Measurements from ENCODE around the gene SLC35E1. TPM values are rescaled to one million over a fixed set of nuclear protein-coding genes. Genes with fewer than 3 reads are reported as not detected.

The SLC35E1 gene
- total and polyA plus RNA-seq, 2 of the 13 experiments (the other 11 are each of a cell fraction or from before 2014, with no cell fraction given), result 21.2 to 46.5 TPM

- ChIA-PET CTCF (ENCODE audit: low intra/inter-chr PET ratio, low total read pairs) (no interaction called here), POLR2A (interaction anchor here (2.0 kb wide), 1 partner anchor 25 kb away, joined by 8 read pairs; no protein-coding TSS in a partner anchor)
- Histone ChIP-seq H4K20me1 (ENCODE audit: insufficient read depth, low read length) (no peaks in the 10 kb centered on the region), H3K4me2 (ENCODE audit: low read depth, low read length) (no peak overlapping the region), H3K27ac (ENCODE audit: extremely low read length, insufficient read depth, low read length) (no peak overlapping the region), H3K4me1 (ENCODE audit: insufficient read depth, low read length) (no peaks in the 10 kb centered on the region), H3K9ac (ENCODE audit: insufficient read depth, low read depth, low read length) (no peak overlapping the region), H3K36me3 (replicated peaks in 1 of 2; ENCODE audit: control insufficient read depth in 1 of 2, insufficient read depth in 2 of 2, low read length in 2 of 2) (peaks cover 35 to 78% of the 10 kb centered on the region in 2 experiments), H3K27me3 (ENCODE audit: control insufficient read depth in 1 of 2, insufficient read depth in 2 of 2, low read length in 2 of 2) (no peaks in the 10 kb centered on the region; a peak in 1 of 5 replicates), H3K4me3 (replicated peaks in 1 of 3; ENCODE audit: insufficient read depth in 1 of 3, low read depth in 2 of 3, low read length in 3 of 3) (no peak overlapping the region), H3K9me3 (ENCODE audit: low read length) (no peaks in the 10 kb centered on the region), H2AFZ (ENCODE audit: low read length) (no peak overlapping the region), H3K79me2 (ENCODE audit: insufficient read depth, low read length) (no peaks in the 10 kb centered on the region)
- ATAC-seq, result no peak
- in situ Hi-C loops (cut with HindIII; ENCODE audit: extremely low pct_ligation_motif_present, low pct_unique_long_range_greater_than_20kb) (no loop called here), intact Hi-C loops (cut with micrococcal nuclease; ENCODE audit: unreplicated experiment) (no loop called here)
- TSS peak; percentile 79 for BruUV-seq (replicated peaks)
- no peak for FAIRE-seq
- TF ChIP-seq MATR3 (CRISPR knock-in tag; IDR thresholded peaks at IDR 0.05) (no peak), DNMT1 (CRISPR knock-in tag; IDR thresholded peaks at IDR 0.05) (no peak), ZBTB7A (CRISPR knock-in tag; IDR thresholded peaks at IDR 0.05) (no peak), E2F1 (CRISPR knock-in tag; IDR thresholded peaks at IDR 0.05) (no peak), ZBTB26 (CRISPR knock-in tag; IDR thresholded peaks at IDR 0.05; ENCODE audit: borderline replicate concordance) (no peak), NPAS2 (CRISPR knock-in tag; IDR thresholded peaks at IDR 0.05; ENCODE audit: borderline replicate concordance) (no peak), ZNF367 (CRISPR knock-in tag; IDR thresholded peaks at IDR 0.05; ENCODE audit: borderline replicate concordance) (no peak)
- 95% methylated on average over 14 of the region's 14 CpGs for WGBS (ENCODE audit: low lambda C conversion rate)
- no peak for DNase-seq (ENCODE audit: low spot score)
These were observed 54.2 kb downstream of the SLC35E1 start for GRCh38 chr19:16518061-16518460.

All from HepG2 (cell line).